Stimulated activated memory B cell treated with anti-CD40 and anti-IgM and Interleukin-4, amounts not matched to agents 10 μg/mL and 1 μg/mL and 100 μg/mL, for 72 hours (primary cell): Measurements from ENCODE around the gene OTUD4.
"Not testable (repeated sequence)": the region's sequence is repeated elsewhere in the genome, so short reads cannot be mapped to it uniquely, and the experiment has no call there.

Experiments used
- ATAC-seq: fragments of 150-1000 bp; cut with Tn5 transposase; 2 replicates; pipeline ENCODE4 v1.10.0; 2021
- H3K27ac Mint-ChIP-seq: one replicate; pipeline ENCODE4 v1.8.0; 2022; ENCODE audit warnings: mild to moderate bottlenecking, mixed read lengths
- H3K27me3 Mint-ChIP-seq: one replicate; pipeline ENCODE4 v1.8.0; 2022; ENCODE audit warnings: mixed read lengths
- H3K36me3 Mint-ChIP-seq: one replicate; pipeline ENCODE4 v1.8.0; 2022; ENCODE audit warnings: mixed read lengths
- H3K4me1 Mint-ChIP-seq: one replicate; pipeline ENCODE4 v1.8.0; 2022; ENCODE audit warnings: mixed read lengths
- H3K4me3 Mint-ChIP-seq: one replicate; pipeline ENCODE4 v1.8.0; 2022; ENCODE audit warnings: mild to moderate bottlenecking, moderate library complexity, mixed read lengths
- H3K9me3 Mint-ChIP-seq: one replicate; pipeline ENCODE4 v1.8.0; 2022; ENCODE audit warnings: mixed read lengths

The OTUD4 gene

DNA sequence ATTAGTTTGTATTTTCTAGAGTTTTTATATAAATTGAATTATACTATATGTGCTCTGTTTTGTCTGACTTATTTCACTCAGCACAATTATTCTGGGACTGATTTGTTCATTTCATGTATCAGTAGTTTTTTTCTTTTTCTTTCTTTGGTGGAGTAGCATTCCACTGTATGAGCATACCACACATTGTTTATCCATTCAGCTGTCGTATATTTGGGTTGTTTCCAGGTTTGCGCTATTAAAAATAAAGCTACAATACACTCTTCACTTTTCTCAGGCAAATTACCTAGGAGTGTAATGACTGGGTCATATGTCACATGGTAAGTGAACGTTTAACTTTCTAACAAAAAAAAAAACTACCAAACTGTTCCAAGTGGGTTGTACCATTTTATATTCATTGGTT, 9.6 kb upstream of the OTUD4 start:
- ATAC-seq, result no peak
- Mint-ChIP-seq H3K4me3 (no peak overlapping the region), H3K4me1 (peaks cover 24% of the 10 kb centered on the region), H3K27me3 (no peaks in the 10 kb centered on the region), H3K27ac (no peak overlapping the region), H3K9me3 (peaks cover 2% of the 10 kb centered on the region), H3K36me3 (no peaks in the 10 kb centered on the region)

DNA sequence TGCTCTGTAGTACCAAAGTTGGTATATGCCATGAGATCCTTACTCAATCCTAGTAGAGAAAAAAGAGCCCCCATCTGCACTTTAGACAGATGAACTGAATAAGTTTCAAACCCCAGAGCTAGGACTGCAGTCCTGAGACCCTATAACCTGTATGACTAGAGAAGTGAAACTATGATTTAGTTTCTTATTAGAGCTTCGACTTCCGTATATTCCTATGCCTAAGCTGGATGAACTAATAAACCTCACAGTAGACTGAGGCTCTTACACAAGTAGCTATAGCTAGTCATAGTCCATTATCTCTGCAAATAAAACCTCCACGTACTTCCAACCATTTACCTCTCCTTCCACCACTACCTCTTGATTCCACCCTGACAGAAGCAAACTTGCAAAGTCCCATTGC, 6.3 kb upstream of the OTUD4 start:
- Mint-ChIP-seq H3K27ac (no peak overlapping the region), H3K9me3 (peaks cover 2% of the 10 kb centered on the region), H3K4me1 (peaks cover 17% of the 10 kb centered on the region), H3K36me3 (no peaks in the 10 kb centered on the region), H3K4me3 (no peak overlapping the region), H3K27me3 (no peaks in the 10 kb centered on the region)
- ATAC-seq, result peak; percentile 90

DNA sequence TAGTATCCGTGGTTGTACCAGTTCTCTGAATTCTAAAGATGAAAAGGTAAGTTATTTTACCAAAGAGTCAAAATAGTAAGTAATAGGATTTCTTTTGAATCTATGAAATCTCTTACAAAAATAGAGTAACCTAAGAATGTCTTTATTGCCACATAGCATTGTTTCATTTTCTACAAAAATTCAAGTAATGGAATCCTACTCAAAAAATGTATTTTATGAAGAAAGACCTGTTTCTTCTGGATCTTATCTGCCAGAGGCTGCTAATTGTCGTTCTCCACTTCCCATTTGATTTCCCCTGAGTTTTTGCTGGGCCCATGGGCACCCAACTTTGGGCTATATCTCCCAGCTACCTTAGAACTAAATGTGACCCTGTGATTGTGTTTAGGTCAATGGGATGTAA, 3.2 kb upstream of the OTUD4 start:
- peaks cover 29% of the 10 kb centered on the region for H3K4me1 Mint-ChIP-seq
- no peak overlapping the region for H3K27ac Mint-ChIP-seq
- H3K4me3 Mint-ChIP-seq, result no peak overlapping the region
- no peaks in the 10 kb centered on the region for H3K36me3 Mint-ChIP-seq
- no peak for ATAC-seq
- no peaks in the 10 kb centered on the region for H3K27me3 Mint-ChIP-seq
- H3K9me3 Mint-ChIP-seq, result no peaks in the 10 kb centered on the region

DNA sequence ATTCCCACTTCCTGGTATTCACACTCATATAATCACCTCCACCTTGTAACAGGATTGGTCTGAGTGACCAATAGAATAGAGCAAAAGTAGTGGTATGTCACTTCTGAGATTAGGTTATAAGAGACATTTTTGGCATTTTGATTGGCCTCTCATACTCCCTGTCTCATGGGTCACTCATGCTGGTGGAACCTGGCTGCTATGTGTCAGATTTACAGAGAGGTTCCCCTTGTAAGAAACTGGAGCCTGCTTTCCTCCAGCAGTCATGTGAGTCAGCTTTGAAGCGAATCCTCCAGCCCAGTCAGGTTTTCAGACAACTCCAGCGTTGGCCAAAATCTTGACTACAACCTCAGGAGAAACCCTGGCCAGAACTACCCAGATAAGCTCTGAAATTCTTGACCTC, 2.6 kb upstream of the OTUD4 start:
- H3K27ac Mint-ChIP-seq, result no peak overlapping the region
- H3K36me3 Mint-ChIP-seq, result no peaks in the 10 kb centered on the region
- no peaks in the 10 kb centered on the region for H3K9me3 Mint-ChIP-seq
- H3K27me3 Mint-ChIP-seq, result no peaks in the 10 kb centered on the region
- no peak for ATAC-seq
- peaks cover 34% of the 10 kb centered on the region for H3K4me1 Mint-ChIP-seq
- H3K4me3 Mint-ChIP-seq, result no peak overlapping the region

DNA sequence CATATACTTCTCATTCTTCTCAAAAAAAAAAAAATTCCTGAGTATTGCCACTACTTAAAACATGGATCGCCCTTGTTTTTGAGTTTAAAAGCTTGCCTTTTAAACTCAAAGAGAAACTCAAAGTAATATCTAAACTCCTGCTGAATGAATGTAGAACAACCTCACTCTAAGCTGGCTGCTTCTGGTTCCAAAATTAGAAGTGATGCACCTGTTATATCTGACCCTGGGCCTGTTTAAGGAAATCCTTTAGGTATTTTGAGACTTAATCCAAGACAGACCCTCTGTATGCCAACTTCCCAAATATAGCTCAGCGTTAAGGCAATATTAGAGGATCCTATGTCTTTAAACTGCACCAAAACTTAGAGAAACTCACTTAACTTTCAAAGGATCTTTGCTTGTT, 1.8 kb upstream of the OTUD4 start:
- Mint-ChIP-seq H3K9me3 (no peaks in the 10 kb centered on the region), H3K4me1 (peaks cover 39% of the 10 kb centered on the region), H3K27me3 (no peaks in the 10 kb centered on the region), H3K4me3 (peak overlapping the region; percentile 21), H3K27ac (no peak overlapping the region), H3K36me3 (no peaks in the 10 kb centered on the region)
- no peak for ATAC-seq

DNA sequence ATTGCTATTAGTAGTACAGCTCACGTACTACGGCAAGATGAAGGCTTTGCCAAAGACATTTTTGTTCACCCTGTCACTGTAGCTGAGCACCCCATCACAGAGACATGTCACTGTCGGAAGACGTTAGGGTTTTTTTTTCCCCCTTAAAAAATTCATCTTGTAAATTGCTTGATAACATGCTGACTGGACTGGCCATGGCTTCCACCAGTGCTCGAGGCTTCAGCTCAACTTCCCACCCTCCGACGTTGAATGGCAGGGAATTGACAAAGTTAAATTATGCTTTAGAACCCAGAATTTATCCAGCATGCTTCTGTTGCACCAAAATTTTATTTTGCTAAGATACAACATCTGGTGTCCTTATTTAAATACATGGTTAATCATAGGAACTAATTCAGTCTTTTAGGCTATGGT, 707 bp upstream of the OTUD4 start:
- ATAC-seq, result peak; percentile 0
- peaks cover 28% of the 10 kb centered on the region for H3K4me1 Mint-ChIP-seq
- no peaks in the 10 kb centered on the region for H3K36me3 Mint-ChIP-seq
- H3K4me3 Mint-ChIP-seq, result peak overlapping the region; percentile 88
- H3K27ac Mint-ChIP-seq, result peak overlapping the region; percentile 94
- no peaks in the 10 kb centered on the region for H3K27me3 Mint-ChIP-seq
- H3K9me3 Mint-ChIP-seq, result no peaks in the 10 kb centered on the region

DNA sequence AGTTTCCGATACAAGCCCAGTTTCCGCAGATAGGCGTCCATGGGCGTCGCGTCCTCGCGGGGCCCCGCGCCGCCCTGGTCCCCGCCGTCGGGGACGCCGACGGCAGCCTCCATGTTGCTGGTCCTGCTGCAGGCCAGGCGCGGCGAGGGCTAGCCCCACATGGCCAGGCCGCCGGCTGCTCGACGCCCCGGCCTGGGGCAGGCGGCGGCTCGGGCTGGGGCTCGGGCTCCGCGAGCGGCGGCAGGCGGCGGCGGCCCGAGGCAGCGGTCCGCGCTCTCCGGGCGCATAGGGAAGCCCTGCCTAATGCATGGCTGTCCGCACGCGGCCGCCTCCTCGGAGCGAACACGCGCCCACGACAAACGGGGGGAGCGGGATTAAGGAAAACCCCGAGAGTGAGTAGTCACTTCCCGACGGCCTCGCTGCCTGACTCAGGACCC, 510 bp downstream of the OTUD4 start:
- H3K36me3 Mint-ChIP-seq, H3K9me3 Mint-ChIP-seq, H3K27me3 Mint-ChIP-seq: not testable (repeated sequence)
- Mint-ChIP-seq H3K27ac (peak overlapping the region; percentile 94), H3K4me3 (peak overlapping the region; percentile 92), H3K4me1 (peaks cover 31% of the 10 kb centered on the region)
- peak; percentile 63 for ATAC-seq

DNA sequence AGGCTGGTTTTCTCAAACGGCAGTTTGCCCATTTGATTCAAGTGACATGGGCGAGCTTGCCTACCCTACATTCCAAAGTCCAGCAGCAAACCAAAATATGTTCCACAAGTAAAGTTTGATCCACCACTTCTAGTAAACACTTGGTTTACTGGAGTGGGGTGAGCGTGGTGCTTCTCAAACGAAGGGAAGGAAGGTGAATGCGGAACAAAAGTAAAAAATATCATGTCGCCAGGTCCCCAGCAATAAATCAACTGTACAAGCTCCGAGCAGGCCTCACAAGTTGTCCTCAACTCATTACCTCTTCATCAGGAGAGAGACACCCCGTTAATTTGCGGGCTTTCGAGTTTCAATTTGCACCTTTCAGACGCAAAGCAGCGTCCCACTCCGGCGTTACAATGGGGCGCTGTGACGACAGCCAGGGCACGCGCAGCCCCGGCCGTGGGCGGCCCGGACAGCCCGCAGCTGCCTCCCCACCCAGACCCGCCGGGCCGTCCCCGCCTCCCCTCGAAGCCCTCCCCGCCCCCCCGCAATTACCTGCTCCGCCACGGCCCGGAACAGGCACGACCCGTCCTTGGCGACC, 1.0 kb downstream of the OTUD4 start:
- Mint-ChIP-seq H3K9me3 (no peaks in the 10 kb centered on the region), H3K27ac (peak overlapping the region; percentile 94), H3K36me3 (peaks cover 8% of the 10 kb centered on the region), H3K4me3 (peak overlapping the region; percentile 92), H3K27me3 (no peaks in the 10 kb centered on the region), H3K4me1 (peaks cover 36% of the 10 kb centered on the region)
- ATAC-seq, result peak; percentile 78

DNA sequence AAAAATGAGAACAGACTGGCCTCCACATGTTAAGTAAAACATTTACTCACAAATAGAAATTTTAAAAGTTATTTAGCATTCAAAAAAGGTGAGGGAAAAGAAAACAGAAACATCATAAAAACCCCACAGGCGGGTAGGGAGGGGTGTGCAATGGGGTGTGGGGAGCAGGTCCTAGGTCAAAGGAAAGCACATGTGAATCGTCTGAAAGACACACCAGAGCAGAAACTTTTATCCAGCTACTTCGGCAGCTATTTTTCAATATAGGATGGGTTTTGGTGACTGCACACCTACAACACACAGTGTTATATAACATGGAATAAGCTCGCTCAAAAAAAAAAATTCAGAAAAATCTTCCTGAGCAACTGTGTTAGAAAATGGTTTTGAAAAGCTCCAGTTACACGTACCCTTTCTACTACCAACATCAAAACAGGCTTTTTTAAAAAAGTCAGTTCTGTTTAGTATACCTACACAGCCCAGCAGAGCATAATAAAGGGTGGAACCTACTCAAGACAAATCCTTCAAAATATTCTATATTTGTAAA, 1.6 kb downstream of the OTUD4 start:
- Mint-ChIP-seq H3K27ac (peak overlapping the region; percentile 94), H3K27me3 (no peaks in the 10 kb centered on the region), H3K4me1 (peaks cover 40% of the 10 kb centered on the region), H3K4me3 (peak overlapping the region; percentile 92), H3K36me3 (peaks cover 13% of the 10 kb centered on the region), H3K9me3 (no peaks in the 10 kb centered on the region)
- ATAC-seq, result no peak

DNA sequence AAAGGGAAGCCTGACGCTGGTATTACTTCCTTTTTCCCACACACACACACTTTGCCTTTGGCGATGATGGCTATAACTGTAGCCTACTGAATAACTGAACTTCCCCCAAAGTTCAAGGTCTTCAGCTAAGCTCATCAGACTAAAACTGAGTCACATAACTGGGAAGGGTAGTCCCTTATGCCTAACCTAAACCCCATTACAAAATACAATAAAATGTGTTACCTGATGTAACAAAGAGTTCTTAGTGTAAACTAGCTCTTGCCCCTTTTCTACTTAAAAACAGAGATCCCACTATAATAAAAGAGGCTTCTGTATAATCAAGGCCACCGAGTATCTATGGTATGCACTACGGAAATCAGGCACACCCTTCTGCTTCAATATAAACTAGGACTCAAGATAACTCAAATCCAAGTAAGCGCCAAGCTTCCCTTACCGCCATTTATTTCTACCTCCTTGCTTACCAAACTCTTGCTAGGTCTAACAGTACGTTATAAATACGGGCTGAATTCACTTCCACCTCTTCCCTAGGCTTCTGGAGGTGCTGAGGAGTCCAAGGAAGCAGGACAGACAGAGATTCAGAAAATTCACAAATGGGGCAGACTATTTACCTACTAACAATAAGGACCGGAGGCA, 2.4 kb downstream of the OTUD4 start:
- ATAC-seq, result no peak
- H3K9me3 Mint-ChIP-seq, result no peaks in the 10 kb centered on the region
- peaks cover 20% of the 10 kb centered on the region for H3K36me3 Mint-ChIP-seq
- H3K27me3 Mint-ChIP-seq, result no peaks in the 10 kb centered on the region
- H3K4me1 Mint-ChIP-seq, result peaks cover 40% of the 10 kb centered on the region
- peak overlapping the region; percentile 92 for H3K4me3 Mint-ChIP-seq
- peak overlapping the region; percentile 94 for H3K27ac Mint-ChIP-seq

DNA sequence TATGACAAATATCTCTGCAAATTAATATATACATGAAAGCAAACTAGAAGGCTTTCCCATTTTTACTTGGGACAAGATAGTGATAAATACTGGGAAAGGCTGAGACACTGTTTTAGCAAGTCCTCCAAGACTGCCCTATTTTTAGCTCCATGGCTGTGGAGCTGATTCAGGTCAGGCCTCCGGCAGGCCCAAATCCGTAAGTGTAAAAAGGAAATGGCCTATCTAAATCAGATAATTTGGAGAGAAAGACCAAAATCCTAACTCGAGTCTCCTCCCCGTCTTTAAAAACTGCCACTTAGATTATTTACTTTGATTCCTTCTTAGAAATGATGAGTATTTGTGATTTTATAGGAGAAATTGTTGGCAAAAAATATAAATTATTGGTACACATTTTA, 2.9 kb downstream of the OTUD4 start:
- Mint-ChIP-seq H3K27ac (peak overlapping the region; percentile 94), H3K9me3 (no peaks in the 10 kb centered on the region), H3K27me3 (no peaks in the 10 kb centered on the region), H3K4me3 (peak overlapping the region; percentile 92), H3K36me3 (peaks cover 24% of the 10 kb centered on the region), H3K4me1 (peaks cover 40% of the 10 kb centered on the region)
- ATAC-seq, result no peak

DNA sequence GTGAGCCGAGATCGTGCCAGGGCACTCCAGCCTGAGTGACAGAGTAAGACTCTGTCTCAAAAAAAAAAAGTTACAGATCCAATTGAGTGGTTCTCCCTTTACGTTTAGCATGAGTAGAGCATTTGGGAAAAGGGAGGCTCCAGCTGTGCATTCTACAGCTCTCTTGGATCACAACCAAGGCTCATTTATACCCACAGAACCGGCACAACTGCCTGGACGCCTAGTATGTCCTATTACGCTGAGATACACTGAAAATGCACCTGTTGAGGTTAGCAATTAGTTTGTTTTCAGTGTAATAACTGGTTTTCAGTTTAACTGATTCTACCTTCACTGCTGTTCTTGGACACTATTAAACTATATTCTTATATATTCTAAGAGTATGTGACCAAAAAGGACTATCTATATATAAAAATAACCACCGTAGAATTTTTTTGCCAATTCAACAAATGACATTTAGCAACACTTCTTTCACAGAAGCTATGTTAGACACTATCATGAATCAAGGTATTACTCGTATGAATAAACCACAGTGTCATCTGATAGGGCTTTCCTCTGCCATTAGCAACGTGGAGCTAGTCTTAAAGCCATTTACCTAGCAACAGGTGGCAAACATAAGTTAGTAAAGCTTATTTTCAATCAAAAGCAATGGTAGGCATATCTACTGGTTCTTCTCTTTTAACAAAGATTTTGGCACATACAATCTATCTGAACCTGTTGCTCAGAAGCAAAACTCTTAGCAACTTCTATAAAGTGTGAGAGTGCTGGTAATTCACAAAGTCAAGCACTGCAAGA, 3.6 kb downstream of the OTUD4 start:
- Mint-ChIP-seq H3K9me3 (no peaks in the 10 kb centered on the region), H3K36me3 (peaks cover 28% of the 10 kb centered on the region), H3K27ac (peak overlapping the region; percentile 94), H3K27me3 (no peaks in the 10 kb centered on the region), H3K4me3 (peak overlapping the region; percentile 92), H3K4me1 (peaks cover 43% of the 10 kb centered on the region)
- ATAC-seq, result no peak

DNA sequence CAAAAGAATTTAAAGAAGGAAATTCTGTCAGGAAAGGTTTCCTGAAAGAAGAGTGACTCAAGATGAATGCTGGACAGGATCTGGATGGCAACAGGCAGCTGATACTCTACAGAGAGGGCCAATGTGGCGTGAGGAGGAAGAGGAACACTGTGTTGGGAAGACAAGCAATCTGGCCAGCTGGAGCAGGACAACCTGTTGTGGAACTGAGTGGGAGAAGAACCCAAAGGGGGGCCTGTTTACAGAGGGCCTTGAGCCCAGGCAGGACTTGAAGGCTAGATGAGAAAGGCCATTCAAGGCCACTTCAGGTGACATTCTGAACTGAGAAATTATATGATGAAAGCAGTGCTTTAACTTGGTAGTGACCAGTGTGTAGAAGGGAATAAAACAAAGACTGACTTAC, 8.5 kb downstream of the OTUD4 start:
- peaks cover 59% of the 10 kb centered on the region for H3K36me3 Mint-ChIP-seq

DNA sequence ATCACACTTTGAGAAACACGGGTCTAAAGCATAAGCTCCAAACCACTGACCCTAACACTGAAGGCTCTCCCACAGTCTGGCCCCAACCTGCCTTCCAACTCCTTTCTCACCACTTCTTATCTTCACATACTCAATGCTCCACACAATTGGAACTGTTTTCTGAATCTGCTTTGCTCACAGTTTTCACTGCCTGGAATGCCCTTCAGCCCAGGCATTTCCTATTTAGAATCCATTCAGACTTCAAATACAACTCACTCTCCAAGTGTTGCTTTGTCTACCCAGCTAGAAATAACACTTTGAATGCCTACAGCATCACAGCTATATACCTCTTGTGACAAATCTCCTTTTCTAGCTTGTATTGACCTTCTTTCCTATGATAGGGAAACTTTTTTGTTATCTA, 10.2 kb downstream of the OTUD4 start:
- peaks cover 32% of the 10 kb centered on the region for H3K4me1 Mint-ChIP-seq
- ATAC-seq, result no peak
- H3K27ac Mint-ChIP-seq, result no peak overlapping the region

More for the DNA sequence above, 8.5 kb downstream of the OTUD4 start:
- Mint-ChIP-seq H3K27ac (no peak overlapping the region), H3K9me3 (no peaks in the 10 kb centered on the region), H3K27me3 (no peaks in the 10 kb centered on the region), H3K4me1 (peaks cover 32% of the 10 kb centered on the region), H3K4me3 (no peak overlapping the region)
- ATAC-seq, result no peak

DNA sequence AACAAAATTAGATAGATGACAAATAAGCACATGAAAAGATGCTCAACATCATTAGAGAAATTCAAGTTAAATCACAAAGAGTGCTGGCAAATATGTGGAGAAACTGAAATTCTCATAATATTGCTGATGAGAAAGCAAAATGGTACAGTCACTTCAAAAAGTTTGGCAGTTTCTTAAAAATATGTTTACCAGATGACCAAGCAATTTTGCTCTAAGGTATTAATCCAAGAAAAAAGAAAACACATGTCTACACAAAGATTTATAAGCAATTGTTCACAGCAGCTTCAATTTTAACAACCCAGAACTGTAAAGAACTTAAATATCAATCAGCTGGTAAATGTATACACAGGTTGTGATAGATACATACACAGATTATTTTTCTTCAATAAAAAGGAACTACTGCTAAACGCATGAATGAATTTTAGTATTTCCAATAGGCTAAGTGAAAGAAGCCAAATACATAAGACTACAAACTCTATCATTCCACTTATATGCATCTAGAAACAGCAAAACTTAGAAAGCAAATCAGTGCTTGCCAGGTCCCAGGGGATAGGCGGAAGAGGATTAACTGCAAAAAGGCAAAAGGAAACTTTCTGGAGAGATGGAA, 11.7 kb downstream of the OTUD4 start:
- Mint-ChIP-seq H3K36me3 (peaks cover 52% of the 10 kb centered on the region), H3K27me3 (no peaks in the 10 kb centered on the region), H3K4me3 (no peak overlapping the region), H3K4me1 (peaks cover 19% of the 10 kb centered on the region), H3K9me3 (no peaks in the 10 kb centered on the region), H3K27ac (peak overlapping the region; percentile 23)
- ATAC-seq, result no peak

More for the DNA sequence above, 10.2 kb downstream of the OTUD4 start:
- Mint-ChIP-seq H3K4me3 (no peak overlapping the region), H3K36me3 (peaks cover 65% of the 10 kb centered on the region), H3K27me3 (no peaks in the 10 kb centered on the region), H3K9me3 (no peaks in the 10 kb centered on the region)
